OCI-LY1 (cell line): ENCODE results near the gene ABT1.

Experiments used
- CTCF ChIP-seq: fragments of 200-600 bp; sonication (generic), shearing (Covaris generic); IDR thresholded peaks from 2 replicates; pipeline ENCODE4 v1.5.1; 2017; ENCODE audit warnings: mild to moderate bottlenecking, antibody characterized with exemption, low read length, moderate library complexity, mixed read lengths
- EZH2 ChIP-seq: fragments of 200-600 bp; sonication (generic), shearing (Covaris generic); IDR thresholded peaks from 2 replicates; pipeline ENCODE4 v1.8.0; 2017; ENCODE audit warnings: borderline replicate concordance, mixed run types, mild to moderate bottlenecking, antibody characterized with exemption, low read length, moderate library complexity, mixed read lengths

- TF ChIP-seq CTCF, result no peak
- no peak for TF ChIP-seq EZH2
Measured at GRCh38 chr6:26640806-26641205, 44.1 kb downstream of the ABT1 start.
